K562 (cell line): ENCODE measurements around the gene UGT8. TPM values are rescaled to one million over a fixed set of nuclear protein-coding genes. Genes with fewer than 3 reads are reported as not detected.

ENCODE experiments used
- ADNP ChIP-seq: fragments of 200-800 bp; sonication (Bioruptor generic); IDR thresholded peaks from 2 replicates; pipeline ENCODE4 v1.6.1; 2016; ENCODE audit warnings: missing genetic modification characterization, missing compliant biosample characterization
- ATF2 ChIP-seq: sonication (generic); formaldehyde crosslinking; IDR thresholded peaks from 2 replicates; pipeline ENCODE4 v1.8.1; 2022; ENCODE audit warnings: missing genetic modification reagents
- DDX20 ChIP-seq: fragments of 450-650 bp; IDR thresholded peaks from 2 replicates; pipeline ENCODE4 v1.6.1; 2016; ENCODE audit warnings: missing genetic modification characterization, low read depth, mild to moderate bottlenecking, missing compliant biosample characterization, moderate library complexity
- PRDM10 ChIP-seq: fragments of 450-650 bp; IDR thresholded peaks from 2 replicates; pipeline ENCODE4 v1.6.1; 2018; ENCODE audit not compliant: partially characterized antibody
- SPI1 ChIP-seq: IDR thresholded peaks from 2 replicates; pipeline ENCODE4 v1.6.1; 2011; ENCODE audit warnings: low read depth, low read length, control low read depth, borderline replicate concordance
- YY1 ChIP-seq, 3 experiments: IDR thresholded peaks; 2 replicates each; pipeline ENCODE4 v1.6.1; 2011; ENCODE audit warnings: low read length in 2 of 3, mild to moderate bottlenecking in 2 of 3, moderate library complexity in 2 of 3, borderline replicate concordance in 1 of 3, control low read depth in 1 of 3, low read depth in 1 of 3; ENCODE audit not compliant: insufficient read depth in 3 of 3, insufficient replicate concordance in 2 of 3, control insufficient read depth in 1 of 3, insufficient read length in 1 of 3; ENCODE audit errors: extremely low read depth in 1 of 3
- ZBTB2 ChIP-seq: fragments of 450-650 bp; IDR thresholded peaks from 2 replicates; pipeline ENCODE4 v1.6.1; 2016; ENCODE audit warnings: antibody characterized with exemption
- ZNF707 ChIP-seq: fragments of 250-450 bp; sonication (Bioruptor Pico); conservative IDR thresholded peaks from 2 replicates; pipeline ENCODE4 v1.8.0; 2022; ENCODE audit warnings: inconsistent platforms, mild to moderate bottlenecking, moderate library complexity
- ZNF780A ChIP-seq: fragments of 250-450 bp; sonication (Bioruptor Pico); IDR thresholded peaks from 2 replicates; pipeline ENCODE4 v1.5.0; 2021; ENCODE audit warnings: mild to moderate bottlenecking
- polyA plus RNA-seq, 8 experiments: library from polyadenylated mRNA; depleted of rRNA in 4 of 8; stranded (reverse) in 5 of 8; unstranded in 3 of 8; fragments of >200 nt; fragmentation: Nextera tagmentation in 2 of 8; fragmentation: Illumina TruSeq in 1 of 8; extraction: Ambion mirVana in 2 of 8; extraction: Trizol in 1 of 8; gene quantifications; 2 replicates each; pipeline versions ENCODE4 v1.2.1 to v1.2.3, GENCODE V29; 2011 to 2014; ENCODE audit warnings: inconsistent platforms in 1 of 8, missing spikeins in 1 of 8
- total RNA-seq, 7 experiments: library from RNA; depleted of rRNA in 6 of 7; stranded (reverse); fragments of >200 nt in 6 of 7; fragmentation: Illumina TruSeq in 2 of 7; extraction: Trizol in 2 of 7; gene quantifications; 2 replicates each; pipeline versions ENCODE4 v1.2.1 to v1.2.3, GENCODE V29; 2011 to 2021; ENCODE audit warnings: low replicate concordance in 1 of 7

UGT8 gene
- total and polyA plus RNA-seq, 9 of the 15 experiments (the other 6 are each of a cell fraction or from before 2014, with no cell fraction given), result 3.0 to 10.7 (median 6.0) TPM

- TF ChIP-seq ATF2 (CRISPR knock-in tag), result no peak
- TF ChIP-seq ZNF707 (CRISPR knock-in tag), result no peak
- TF ChIP-seq SPI1, result no peak
- TF ChIP-seq ADNP, result no peak
- no peak for TF ChIP-seq ZNF780A (CRISPR knock-in tag)
- TF ChIP-seq PRDM10, result peak; percentile 67
- no peak for TF ChIP-seq DDX20 (tag)
- no peak for TF ChIP-seq YY1 (IDR thresholded peaks at IDR 0.05; ENCODE audit: borderline replicate concordance in 1 of 3, control insufficient read depth in 1 of 3, extremely low read depth in 1 of 3, insufficient read depth in 3 of 3, insufficient read length in 1 of 3, insufficient replicate concordance in 2 of 3, low read depth in 1 of 3, low read length in 2 of 3)
- no peak for TF ChIP-seq ZBTB2
Observed at GRCh38 chr4:114595207-114595606, 3.4 kb upstream of the UGT8 start (continued).
